Stimulated activated CD8-positive, alpha-beta memory T cell treated with anti-CD3 and anti-CD28 coated beads, Interleukin-2, amount 100 ng/mL, for 48 hours (primary cell): ENCODE data around the gene ATG101.
A peak's percentile ranks its signal among the peaks of the same experiment; 100 is the strongest.

Experiments
- DNase-seq, 2 donors: peaks; one replicate each; pipeline ENCODE4 v3.0.0-alpha.2; 2020; ENCODE audit warnings: low read depth in 2 of 2

Gene ATG101

GRCh38 chr12:52079576-52080402 is 10.0 kb downstream of the ATG101 start, which contains the start of gene SMIM41:
SMIM41 (plus strand) TSS chr12:52079704; CDS start chr12:52079780, 76 bp downstream.
- no peak for DNase-seq

- DNase-seq: no peak
These were observed 10.8 kb downstream of the ATG101 start for GRCh38 chr12:52080403-52081251.

- DNase-seq: no peak
These were observed 11.5 kb downstream of the ATG101 start for GRCh38 chr12:52081263-52081733.

GRCh38 chr12:52082026-52082668 is 12.4 kb downstream of the ATG101 start:
- no peak for DNase-seq

GRCh38 chr12:52082669-52082987 is 12.8 kb downstream of the ATG101 start:
- no peak for DNase-seq

DNA sequence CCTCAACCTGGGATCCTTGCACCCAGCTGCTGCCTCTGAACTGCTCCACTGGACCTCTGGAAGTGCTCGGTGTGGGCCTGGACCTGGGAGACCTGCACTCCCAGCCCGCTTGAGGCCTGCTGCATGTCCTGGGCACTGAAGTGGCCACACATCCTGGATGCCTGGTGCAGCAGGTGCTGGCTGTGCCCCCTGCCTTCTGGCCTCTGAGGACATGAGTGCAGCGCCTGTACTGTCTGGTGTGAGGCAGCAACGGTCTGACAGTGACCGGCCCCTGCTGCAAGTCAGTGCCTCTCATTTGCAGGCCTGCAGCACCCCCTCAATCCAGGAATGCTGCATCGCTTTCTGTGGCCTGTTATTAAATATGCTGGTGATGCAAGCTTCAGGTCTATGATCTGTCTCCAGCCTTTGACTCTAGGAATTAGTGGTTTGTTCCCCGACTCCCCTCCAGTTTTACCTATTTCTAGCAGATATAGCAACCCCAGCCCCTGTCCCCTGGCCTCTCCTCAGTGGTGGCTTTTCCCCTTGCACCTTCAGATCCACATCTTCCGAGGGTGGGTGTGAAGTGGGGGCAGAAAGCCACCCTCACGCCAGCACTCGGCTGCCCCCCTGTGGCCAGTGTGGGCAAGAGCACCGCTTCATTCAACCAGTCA is 13.3 kb downstream of the ATG101 start:
- DNase-seq: peak; percentile 54 to 55

DNA sequence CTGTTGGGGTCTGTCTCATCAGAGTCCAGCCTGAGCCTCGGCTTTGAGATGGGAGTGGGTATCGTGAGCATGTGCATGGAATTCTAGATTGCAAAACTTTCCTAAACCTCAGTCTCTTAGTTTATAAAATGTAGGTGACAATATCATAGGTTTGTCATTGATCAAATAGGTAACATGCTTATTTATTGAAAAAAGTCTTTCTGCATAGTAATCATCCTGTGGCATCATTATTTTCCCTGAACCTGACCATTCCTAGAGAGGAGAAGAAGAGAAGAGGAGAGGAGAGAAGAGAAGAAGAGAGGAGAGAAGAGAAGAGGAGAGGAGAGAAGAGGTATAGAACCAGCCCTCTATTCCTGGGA is 13.8 kb downstream of the ATG101 start:
- DNase-seq: no peak

DNA sequence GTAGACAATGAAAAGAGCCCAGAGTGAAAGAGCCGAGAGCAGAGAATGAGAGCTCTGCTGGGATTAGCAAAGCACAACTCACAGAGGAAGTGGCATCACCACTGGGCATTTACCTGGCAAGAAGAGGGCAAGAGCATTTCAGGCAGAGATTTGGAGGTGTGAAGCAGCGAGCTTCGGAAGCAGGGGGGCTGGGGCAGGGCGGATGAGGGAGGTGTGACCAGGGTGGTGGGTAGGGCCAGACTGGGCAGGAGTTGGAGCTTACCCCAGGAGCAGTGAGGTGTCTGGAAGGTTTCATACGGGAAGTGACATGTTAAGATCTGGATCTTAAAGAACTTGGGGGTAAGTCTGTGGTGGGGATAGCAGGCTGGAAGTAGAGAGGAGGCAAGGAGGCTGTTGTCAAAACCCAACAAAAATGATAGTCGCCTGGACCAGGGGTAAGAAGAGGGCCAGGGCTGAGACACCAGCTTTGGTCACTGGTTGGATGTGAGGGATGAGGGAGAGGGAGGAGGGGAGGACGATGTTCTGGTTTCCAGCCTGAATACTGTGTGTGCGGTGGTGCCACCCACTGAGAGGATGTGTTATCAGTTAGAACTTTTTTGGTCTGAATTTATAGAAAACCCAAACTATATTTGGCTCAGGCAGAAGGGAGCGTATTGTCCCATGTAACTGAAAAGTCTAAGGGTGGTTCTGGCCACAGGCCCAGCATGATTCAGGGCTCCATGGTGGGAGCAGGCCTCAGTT is 14.9 kb downstream of the ATG101 start:
- DNase-seq: no peak

- no peak for DNase-seq
These were observed 16.0 kb downstream of the ATG101 start for GRCh38 chr12:52085682-52086180.

DNA sequence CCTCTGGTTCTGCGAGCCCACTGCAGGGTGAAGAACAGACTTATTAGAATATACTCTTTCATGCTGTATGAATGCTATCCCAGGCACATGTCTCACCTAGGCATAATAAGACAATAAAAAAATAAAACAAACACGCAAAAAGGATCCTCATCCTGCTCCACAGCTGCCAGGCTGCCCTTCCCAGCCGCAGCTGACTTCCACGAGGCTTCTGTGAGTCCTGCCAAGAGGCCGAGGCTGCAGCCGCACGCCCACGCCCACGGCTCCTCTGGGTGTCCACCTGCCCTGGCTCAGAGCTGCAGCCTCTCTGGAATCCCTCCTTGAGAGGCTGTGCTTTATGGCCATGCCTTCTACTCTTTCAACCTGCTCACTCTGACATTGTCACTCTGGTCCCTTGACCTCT is 16.6 kb downstream of the ATG101 start:
- DNase-seq: no peak

DNA sequence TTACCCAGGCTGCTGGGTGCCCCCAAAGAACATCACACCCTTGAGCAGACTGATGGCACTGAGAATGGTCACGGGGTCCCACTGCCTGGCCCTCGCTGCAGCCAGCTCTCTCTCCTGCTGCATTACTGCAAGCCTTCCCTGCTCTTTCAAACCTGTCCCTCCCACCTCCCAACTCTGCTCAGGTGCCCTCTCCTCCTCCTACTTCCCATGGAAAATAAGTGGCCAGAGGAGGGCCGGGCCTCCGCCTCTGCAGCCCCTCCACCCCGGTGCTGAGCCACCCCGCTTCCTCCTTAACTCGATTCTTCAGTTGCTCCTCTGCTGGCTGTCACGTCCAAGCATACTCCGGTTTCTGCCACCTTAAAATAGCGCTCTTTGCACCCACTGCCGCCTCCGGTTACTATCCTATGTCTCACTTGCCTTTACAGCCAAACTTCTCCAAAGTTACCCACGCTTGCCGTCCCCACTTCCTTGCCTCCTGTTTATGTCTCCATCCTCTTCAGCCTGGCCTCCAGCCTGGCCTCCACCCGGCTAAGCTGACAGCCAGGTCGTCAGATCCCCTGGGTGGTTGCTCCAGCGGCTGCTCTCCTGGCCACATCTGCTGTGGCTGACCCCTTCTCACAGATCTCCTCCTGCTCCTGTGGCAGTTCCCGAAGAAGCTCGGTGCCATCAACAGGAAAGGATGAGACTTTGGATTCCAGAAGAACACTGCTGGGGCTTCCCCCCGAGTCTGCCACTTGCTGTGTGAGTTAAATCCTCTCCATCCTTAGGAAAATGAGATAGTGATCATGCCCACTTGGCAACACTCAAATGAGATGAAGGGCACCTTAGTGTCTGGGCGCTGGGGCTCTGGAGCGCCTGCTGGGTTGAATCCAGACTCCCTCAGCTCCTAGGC is 17.4 kb downstream of the ATG101 start:
- DNase-seq: no peak

DNA sequence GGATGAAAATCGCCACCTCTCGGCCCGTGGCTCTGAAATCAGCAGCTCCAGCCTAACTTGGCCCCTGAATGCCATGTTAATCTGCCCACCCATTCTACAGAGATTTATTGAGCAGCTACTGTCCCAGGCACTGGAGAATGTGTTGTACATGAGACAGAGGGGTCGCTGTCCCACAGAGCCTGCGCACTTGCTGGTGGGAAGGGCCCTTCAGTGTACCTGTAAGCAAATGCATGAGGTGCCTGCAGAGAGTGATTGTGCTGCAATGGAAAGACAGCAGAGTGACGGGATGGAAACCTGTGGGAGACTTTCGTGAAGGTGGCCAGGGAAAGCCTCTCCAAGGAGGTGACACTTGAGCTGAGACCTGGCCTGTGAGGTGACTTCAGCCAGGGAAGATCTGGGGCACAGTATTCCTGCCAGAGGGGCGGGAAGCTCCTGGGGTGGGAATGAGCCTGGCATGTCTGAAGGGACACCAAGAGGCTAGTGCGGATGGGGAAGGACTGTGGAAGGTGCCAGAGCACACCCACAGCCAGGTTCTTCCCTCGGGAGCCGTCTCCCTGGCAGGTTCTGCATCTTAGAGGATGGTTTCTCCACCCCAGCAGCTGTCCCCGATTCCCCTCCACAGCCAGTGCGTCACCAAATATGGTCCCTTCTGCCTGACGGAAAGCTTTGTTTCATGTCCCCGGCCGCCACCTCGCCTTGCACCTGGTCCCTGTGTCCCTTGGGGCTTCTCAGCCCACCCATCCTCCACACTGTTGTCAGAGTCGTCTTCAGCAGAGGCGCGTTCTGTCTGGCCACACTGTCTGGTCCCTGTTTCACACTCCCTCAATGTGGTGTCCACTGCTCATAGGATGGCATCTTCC is 18.4 kb downstream of the ATG101 start:
- no peak for DNase-seq

- no peak for DNase-seq
These were observed 19.7 kb downstream of the ATG101 start for GRCh38 chr12:52089491-52089890.

GRCh38 chr12:52090291-52090690 is 20.5 kb downstream of the ATG101 start:
- no peak for DNase-seq

GRCh38 chr12:52091061-52091460 is 21.3 kb downstream of the ATG101 start:
- DNase-seq: no peak

DNA sequence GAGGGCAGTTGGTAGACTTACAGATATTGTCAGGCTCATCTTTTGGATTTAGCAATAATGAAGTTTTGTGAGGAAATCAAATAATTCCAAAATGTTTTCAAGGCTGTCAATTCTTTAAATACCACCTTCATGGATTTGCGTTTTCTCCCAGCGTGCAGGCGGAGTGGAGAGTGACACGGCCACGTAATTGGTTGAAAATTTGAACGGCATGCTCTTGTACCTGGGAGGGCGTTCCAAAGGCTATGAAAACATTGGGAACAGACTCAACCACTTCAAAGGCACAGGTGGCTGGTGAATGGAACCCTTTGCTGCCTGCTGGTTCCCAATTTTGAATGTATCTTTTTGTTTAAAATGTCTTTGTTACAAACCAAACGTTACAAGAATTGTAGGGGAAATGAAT is 22.1 kb downstream of the ATG101 start:
- no peak for DNase-seq

DNA sequence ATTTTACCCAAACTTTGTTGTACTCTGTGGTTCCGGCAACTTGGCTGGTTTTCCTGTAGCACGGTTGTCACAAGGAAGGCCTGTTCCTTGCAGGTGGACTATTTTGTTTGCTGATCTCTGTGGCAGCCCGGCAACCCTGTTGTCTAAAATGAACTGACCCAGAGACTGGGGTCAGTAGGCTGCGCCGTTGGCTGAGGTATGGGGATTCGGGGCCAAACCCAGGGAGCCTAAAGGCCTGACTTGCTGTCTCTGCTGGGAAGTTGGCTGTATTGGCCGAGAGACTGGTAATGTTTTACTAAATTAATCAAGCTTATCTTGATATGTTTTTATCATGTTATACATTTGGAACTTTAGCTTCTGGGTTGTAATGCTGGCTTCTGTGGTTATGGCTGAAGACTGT is 23.6 kb downstream of the ATG101 start:
- DNase-seq: no peak

DNA sequence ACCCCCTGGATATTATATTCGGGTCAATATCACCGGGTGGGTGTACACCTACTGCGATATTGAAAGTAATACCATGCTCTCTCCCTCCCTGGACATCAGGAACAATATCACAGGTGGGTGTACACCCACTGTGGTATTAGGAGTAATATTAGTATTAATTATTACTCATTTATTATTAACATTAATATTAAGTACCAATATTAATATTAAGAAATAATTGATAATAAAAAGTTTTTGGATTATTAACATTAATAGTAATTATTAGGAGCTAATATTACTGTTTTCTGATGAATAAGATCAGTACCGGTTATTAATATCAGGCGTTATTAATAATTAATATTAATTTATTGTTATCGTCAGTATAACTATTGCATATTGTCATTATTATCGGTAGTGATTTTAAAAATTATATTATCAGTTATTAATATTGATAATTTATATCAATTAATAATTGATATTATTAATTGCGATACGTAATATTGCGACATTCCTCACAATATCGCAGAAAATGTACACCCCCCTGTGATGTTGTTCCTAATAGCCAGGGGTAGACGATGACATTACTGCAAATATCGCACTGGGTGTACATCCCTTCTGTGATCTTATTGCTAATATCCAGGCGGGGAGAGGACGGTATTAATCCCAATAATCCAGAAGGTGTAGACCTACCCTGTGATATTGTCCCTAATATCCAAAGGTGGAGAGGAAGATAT is 26.7 kb downstream of the ATG101 start:
- DNase-seq: no peak
